Measurements from ENCODE around the gene ITGA4. TPM values are rescaled to one million over a fixed set of nuclear protein-coding genes. Genes with fewer than 3 reads are reported as not detected.

ITGA4 gene
- total RNA-seq, 4 donors from 2014 or later, result 3.8 to 109 (median 13.4) TPM

GRCh38 chr2:181465676-181466375, 8.6 kb downstream of the ITGA4 start:
- Histone ChIP-seq H3K27me3 (no peaks in the 10 kb centered on the region), H3K9me3 (no peaks in the 10 kb centered on the region), H3K4me1 (peaks cover 0 to 12% (median 0%) of the 10 kb centered on the region in 4 donors), H3K36me3 (no peaks in the 10 kb centered on the region), H3K27ac (peak overlapping the region in 1 of 4 donors; percentile 34), H3K4me3 (no peak overlapping the region)
- DNase-seq, result no peak
- TF ChIP-seq CTCF (IDR thresholded peaks at IDR 0.05) (no peak), POLR2A (IDR thresholded peaks at IDR 0.05) (no peak)

GRCh38 chr2:181466661-181467576, 9.7 kb downstream of the ITGA4 start:
- H3K4me3 ChIP-seq, result no peak overlapping the region
- no peaks in the 10 kb centered on the region for H3K9me3 ChIP-seq
- peaks cover 0 to 12% (median 0%) of the 10 kb centered on the region in 4 donors for H3K4me1 ChIP-seq
- H3K27me3 ChIP-seq, result no peaks in the 10 kb centered on the region
- peak; percentile 69 to 93 (median 90) for DNase-seq
- no peaks in the 10 kb centered on the region for H3K36me3 ChIP-seq
- no peak for TF ChIP-seq POLR2A (IDR thresholded peaks at IDR 0.05)
- TF ChIP-seq CTCF (IDR thresholded peaks at IDR 0.05), result peak; percentile 59 to 85 (median 70)
- H3K27ac ChIP-seq, result peak overlapping the region in 1 of 4 donors; percentile 14

- no peak overlapping the region for H3K4me3 ChIP-seq
- H3K4me1 ChIP-seq, result peaks cover 0 to 12% (median 0%) of the 10 kb centered on the region in 4 donors
- H3K27ac ChIP-seq, result no peak overlapping the region
- no peaks in the 10 kb centered on the region for H3K36me3 ChIP-seq
- TF ChIP-seq POLR2A (IDR thresholded peaks at IDR 0.05), result no peak
- TF ChIP-seq CTCF (IDR thresholded peaks at IDR 0.05), result no peak
- DNase-seq, result no peak
- no peaks in the 10 kb centered on the region for H3K9me3 ChIP-seq
- H3K27me3 ChIP-seq, result no peaks in the 10 kb centered on the region
Measured at GRCh38 chr2:181467966-181468707, 11.0 kb downstream of the ITGA4 start.

GRCh38 chr2:181468811-181469210, 11.6 kb downstream of the ITGA4 start:
- H3K4me3 ChIP-seq, result no peak overlapping the region

More at GRCh38 chr2:181468811-181469210, 11.6 kb downstream of the ITGA4 start:
- DNase-seq, result no peak
- TF ChIP-seq CTCF (IDR thresholded peaks at IDR 0.05), result no peak
- no peak for TF ChIP-seq POLR2A (IDR thresholded peaks at IDR 0.05)
- Histone ChIP-seq H3K4me1 (peaks cover 0 to 12% (median 0%) of the 10 kb centered on the region in 4 donors), H3K9me3 (no peaks in the 10 kb centered on the region), H3K27me3 (no peaks in the 10 kb centered on the region), H3K27ac (no peak overlapping the region), H3K36me3 (no peaks in the 10 kb centered on the region)

Measured in Peyer's patch (tissue), 4 donors.